Stromal cell of bone marrow (primary cell): Measurements from ENCODE around the gene ADCY9.

ENCODE experiments used
- DNase-seq: peaks from one replicate; pipeline ENCODE4 v3.0.0-alpha.2; 2012; ENCODE audit warnings: low read depth

Gene ADCY9

GRCh38 chr16:3912897-3913296 lies 203.3 kb downstream of the ADCY9 start:
- DNase-seq = no peak
